Fibroblast of pulmonary artery (primary cell): ENCODE data around the gene UACA.
A peak's percentile ranks its signal among the peaks of the same experiment; 100 is the strongest.
"Not testable (repeated sequence)": the region's sequence is repeated elsewhere in the genome, so short reads cannot be mapped to it uniquely, and the experiment has no call there.

ENCODE experiments used
- DNase-seq: peaks from one replicate; pipeline ENCODE4 v3.0.0-alpha.2; 2010; ENCODE audit warnings: low read depth
- H3K4me3 ChIP-seq: replicated peaks from 2 replicates; pipeline ENCODE4 v1.5.1; 2011; ENCODE audit warnings: low read depth, mild to moderate bottlenecking, control low read depth, low read length, moderate library complexity
- CTCF ChIP-seq: IDR thresholded peaks from 2 replicates; pipeline ENCODE4 v1.5.1; 2011; ENCODE audit warnings: mild to moderate bottlenecking, control low read depth, low read length, inconsistent platforms; ENCODE audit errors: missing control alignments

The UACA gene

DNA sequence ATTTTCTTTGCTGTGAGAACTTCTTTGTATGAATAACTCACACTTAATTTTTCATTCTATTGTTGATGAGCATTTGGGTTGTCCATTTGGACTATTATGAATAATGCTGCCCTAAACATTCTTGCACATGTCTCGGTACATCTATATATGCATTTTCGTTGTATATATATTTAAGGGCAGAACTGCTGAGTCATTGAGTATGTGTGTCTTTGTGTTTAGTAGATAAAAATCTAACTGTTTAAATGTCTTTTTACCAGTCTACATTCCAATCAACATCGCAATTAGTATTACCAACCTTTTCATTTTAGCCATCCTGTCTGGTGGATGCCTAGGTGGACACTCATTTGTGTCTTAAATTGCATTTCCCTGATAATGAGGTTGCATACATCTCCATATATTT, 144.4 kb downstream of the UACA start:
- TF ChIP-seq CTCF = no peak
- H3K4me3 ChIP-seq = no peak overlapping the region
- DNase-seq = no peak

DNA sequence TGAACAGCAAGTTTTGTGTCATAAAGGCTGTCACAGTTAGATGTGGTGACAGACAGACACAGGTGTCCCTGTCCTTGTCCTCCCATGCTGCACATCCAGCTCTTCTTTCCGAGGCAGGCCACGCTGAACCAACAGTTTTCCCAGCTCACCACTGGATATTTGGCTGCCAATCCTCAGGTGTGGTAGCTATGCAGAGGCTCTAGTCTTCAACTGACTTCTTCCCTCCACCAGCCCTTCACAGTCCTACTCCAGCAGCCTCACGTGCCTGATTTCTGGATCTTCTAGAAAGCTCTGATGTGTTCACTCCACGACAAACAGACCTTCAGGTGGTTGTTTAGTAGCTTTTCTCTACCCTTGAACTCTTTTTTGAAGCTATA, 145.5 kb downstream of the UACA start:
- H3K4me3 ChIP-seq = no peak overlapping the region
- DNase-seq = no peak
- TF ChIP-seq CTCF = no peak

DNA sequence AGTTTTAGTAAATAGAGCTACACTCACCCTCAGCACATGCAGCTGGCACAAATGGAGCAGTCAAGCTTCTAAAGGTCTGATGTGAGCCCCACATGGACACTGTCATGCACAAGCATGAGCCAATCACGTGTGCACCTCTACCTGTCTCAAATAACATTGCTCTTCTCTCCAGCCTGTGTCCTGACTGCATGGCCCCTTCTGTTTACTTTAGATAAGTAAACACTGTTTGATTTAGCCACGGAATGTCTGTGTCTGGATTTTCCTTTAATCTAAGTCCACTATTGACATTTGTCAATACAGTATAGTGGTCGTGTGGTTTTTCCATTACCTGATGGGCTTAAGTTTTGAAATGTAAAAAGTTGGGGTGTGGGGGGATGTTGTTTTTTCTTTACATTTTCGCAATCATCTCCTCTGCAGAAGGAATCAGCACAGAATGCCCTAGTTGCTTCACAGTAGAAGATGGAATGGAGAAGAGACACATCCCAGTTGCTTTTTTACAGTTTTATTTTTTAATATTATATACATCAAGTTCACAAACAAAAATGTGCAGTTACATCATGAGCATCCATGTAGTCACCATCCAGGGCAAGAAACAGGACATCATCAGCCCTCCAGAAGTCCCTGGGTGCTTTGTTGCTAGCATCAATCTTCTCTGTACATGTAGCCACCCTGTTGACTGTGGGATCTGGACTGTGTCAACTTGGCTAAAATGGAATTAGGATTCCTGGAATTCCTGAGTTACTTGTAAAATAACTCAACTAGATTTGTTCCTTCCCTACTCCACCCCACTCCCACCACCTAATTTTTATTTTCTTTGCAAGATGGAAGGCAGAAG, 146.1 kb downstream of the UACA start:
- no peak overlapping the region for H3K4me3 ChIP-seq
- TF ChIP-seq CTCF = no peak
- peak; percentile 30 for DNase-seq

DNA sequence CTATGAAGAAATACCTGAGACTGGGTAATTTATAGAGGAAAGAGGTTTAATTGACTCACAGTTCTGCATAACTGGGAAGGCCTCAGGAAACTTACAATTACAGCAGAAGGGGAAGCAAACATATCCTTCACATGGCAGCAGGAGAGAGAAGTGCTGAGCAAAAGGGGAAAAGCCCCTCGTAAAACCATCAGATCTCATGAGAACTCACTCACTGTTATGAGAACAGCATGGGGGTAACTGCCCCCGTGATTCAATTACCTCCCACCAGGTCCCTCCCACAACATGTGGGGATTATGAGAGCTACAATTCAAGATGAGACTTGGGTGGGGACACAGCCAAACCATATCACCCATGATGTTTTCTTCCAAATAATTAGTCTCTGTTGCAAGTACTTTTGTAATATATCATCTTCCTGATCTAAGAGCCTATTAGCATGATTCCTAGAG, 147.0 kb downstream of the UACA start:
- DNase-seq, H3K4me3 ChIP-seq: not testable (repeated sequence)

GRCh38 chr15:70615435-70616310, 147.7 kb downstream of the UACA start:
- TF ChIP-seq CTCF = no peak

DNA sequence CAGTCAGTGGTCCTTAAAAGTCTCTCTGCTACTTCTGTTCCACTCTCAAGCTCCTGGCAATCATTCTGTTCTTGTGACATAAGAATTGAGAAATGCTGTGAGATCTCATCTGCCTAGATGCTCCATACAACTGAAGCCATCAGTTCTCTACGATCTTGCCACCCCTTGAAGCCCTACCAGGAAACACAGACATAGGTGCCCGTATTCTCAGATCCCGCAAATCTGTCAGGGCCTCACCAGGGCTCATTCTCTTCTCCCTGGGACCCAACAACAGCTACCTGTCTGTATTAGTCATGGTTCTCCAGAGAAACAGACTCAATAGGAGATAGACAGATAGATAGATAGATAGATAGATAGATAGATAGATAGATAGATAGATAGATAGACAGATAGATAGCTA, 149.1 kb downstream of the UACA start:
- DNase-seq = no peak
- no peak for TF ChIP-seq CTCF
- no peak overlapping the region for H3K4me3 ChIP-seq

More at GRCh38 chr15:70615435-70616310, 147.7 kb downstream of the UACA start:
- no peak for DNase-seq
- H3K4me3 ChIP-seq = no peak overlapping the region

GRCh38 chr15:70613271-70613670, 150.1 kb downstream of the UACA start:
- no peak overlapping the region for H3K4me3 ChIP-seq
- DNase-seq = no peak
- no peak for TF ChIP-seq CTCF
